Measurements from ENCODE around the gene PDE6B. TPM values are rescaled to one million over a fixed set of nuclear protein-coding genes. Genes with fewer than 3 reads are reported as not detected.

Gene PDE6B
- total RNA-seq, 4 donors from 2014 or later: 0.98 to 1.3 TPM; not detected in 2

DNA sequence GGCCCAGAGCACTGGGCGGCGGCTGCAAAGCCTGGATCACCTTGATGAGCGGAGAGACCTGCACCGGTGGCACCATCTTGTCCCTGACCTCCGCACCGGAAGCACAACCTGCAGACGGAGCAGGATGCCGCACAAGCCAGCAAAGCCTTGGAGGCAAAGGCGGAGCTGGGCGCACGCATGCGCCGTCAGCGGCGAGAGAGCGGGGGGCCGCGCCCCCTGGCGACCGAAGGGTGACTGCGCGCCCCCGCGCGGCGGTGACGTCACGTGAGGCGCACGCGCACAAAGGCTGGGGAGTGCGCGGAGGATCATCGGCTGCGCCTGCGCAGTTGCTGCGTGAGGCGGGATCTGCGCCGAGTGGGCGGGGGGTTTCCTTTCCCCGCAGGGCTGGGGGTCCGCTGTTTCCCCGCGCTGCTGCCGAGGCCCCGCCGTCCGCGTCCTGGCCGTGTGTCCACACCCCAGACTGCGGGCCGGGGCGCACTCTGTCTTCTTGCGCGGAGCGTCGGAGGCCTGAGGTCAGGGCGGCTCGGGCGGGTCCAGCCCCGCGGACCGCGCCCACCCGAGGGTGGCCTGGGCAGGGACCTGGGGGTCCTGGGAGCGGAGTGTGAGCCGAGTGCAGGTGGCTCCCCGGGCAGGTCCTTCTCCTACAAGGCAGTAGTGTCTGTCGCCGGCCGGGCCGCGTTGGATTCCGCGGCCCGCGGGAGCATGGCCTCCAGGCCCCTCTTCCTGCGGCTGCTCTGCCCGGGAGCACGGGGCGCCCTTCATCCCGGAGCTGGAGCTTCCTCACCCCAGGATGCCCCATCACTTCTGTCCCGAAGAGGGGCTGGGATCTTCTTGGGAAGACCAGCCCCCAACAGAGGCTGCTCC, 49.0 kb downstream of the PDE6B start, which contains the start of the genes ATP5ME and MYL5:
Gene ATP5ME, minus strand, starts transcription at position 105 of the 864 bp plus-strand sequence. Its CDS starts 29 bp downstream, at position 76.
Gene MYL5, plus strand, starts transcription at position 371 of the 864 bp plus-strand sequence. CDS start 3,485 bp downstream, outside the sequence.
- H3K36me3 ChIP-seq: peaks cover 6 to 29% (median 11%) of the 10 kb centered on the region in 3 donors
- peaks cover 0 to 25% (median 16%) of the 10 kb centered on the region in 4 donors for H3K4me1 ChIP-seq
- H3K27me3 ChIP-seq: no peaks in the 10 kb centered on the region
- peak; percentile 71 to 90 for TF ChIP-seq POLR2A (IDR thresholded peaks at IDR 0.05)
- TF ChIP-seq, protein P1, sequence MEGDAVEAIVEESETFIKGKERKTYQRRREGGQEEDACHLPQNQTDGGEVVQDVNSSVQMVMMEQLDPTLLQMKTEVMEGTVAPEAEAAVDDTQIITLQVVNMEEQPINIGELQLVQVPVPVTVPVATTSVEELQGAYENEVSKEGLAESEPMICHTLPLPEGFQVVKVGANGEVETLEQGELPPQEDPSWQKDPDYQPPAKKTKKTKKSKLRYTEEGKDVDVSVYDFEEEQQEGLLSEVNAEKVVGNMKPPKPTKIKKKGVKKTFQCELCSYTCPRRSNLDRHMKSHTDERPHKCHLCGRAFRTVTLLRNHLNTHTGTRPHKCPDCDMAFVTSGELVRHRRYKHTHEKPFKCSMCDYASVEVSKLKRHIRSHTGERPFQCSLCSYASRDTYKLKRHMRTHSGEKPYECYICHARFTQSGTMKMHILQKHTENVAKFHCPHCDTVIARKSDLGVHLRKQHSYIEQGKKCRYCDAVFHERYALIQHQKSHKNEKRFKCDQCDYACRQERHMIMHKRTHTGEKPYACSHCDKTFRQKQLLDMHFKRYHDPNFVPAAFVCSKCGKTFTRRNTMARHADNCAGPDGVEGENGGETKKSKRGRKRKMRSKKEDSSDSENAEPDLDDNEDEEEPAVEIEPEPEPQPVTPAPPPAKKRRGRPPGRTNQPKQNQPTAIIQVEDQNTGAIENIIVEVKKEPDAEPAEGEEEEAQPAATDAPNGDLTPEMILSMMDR (IDR thresholded peaks at IDR 0.05): peak; percentile 86 to 99 (median 97)
- TF ChIP-seq EP300 (IDR thresholded peaks at IDR 0.05): peak; percentile 71 to 93
- peak within 1 kb of the TSS; percentile 77 to 94 (median 82) for H3K4me3 ChIP-seq
- no peaks in the 10 kb centered on the region for H3K9me3 ChIP-seq
- 0% methylated on average over 14 to 48 of the region's 84 CpGs for whole genome bisulfite sequencing, 2 donors
- DNase-seq (ENCODE audit: low spot score in 2 of 2): peak; percentile 93 to 94
- H3K27ac ChIP-seq: peak within 1 kb of the TSS; percentile 95 to 98 (median 96)

DNA sequence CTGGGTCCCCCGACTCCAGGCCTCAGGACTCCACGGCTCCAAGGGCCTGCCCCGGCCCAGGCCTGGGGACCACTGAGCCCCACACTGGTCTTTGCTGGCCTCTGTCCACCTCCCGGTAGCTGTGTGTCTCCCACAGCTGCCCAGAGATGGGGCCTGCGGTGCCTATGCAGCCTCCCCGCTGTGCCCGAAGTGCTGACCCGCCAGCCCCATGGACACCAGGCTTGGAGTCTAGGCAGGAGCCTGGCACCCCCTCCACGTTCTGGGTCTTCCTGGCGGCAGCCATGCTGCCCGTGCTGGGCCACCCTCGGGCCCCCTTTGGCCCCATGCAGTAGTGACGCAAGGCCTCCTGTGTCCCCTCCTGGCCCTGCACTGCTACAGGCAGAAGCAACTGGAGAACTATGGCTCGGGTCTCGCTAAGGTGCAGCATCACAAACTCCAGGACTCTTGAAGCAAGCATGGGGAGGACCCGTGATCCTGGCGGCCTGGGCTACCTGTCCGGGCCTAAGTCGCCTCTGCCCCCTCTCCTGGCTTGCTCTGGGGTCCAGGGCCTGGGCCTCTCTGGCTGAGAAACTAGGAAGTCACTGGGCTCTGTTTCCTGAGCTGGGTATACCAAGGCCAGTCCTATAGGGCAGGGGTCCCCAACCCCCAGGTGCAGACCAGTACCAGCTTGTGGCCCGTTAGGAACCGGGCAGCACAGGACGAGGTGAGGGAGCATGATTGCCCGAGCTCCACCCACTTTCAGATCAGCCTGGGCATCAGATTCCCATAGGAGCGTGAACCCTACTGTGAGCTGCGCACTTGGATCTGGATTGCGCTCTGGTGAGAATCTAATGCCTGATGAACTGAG, 49.9 kb downstream of the PDE6B start:
- peak overlapping the region; percentile 95 to 98 (median 96) for H3K27ac ChIP-seq
- TF ChIP-seq EP300 (IDR thresholded peaks at IDR 0.05) (no peak), POLR2A (IDR thresholded peaks at IDR 0.05) (no peak)
- TF ChIP-seq, protein P1 (IDR thresholded peaks at IDR 0.05): no peak
- H3K4me3 ChIP-seq: peak overlapping the region; percentile 77 to 94 (median 82)
- H3K9me3 ChIP-seq: no peaks in the 10 kb centered on the region
- no peaks in the 10 kb centered on the region for H3K27me3 ChIP-seq
- H3K4me1 ChIP-seq: peaks cover 0 to 27% (median 18%) of the 10 kb centered on the region in 4 donors
- DNase-seq (ENCODE audit: low spot score in 2 of 2): no peak
- peaks cover 6 to 28% (median 11%) of the 10 kb centered on the region in 3 donors for H3K36me3 ChIP-seq
- 48 to 77% methylated on average over 14 to 22 of the region's 26 CpGs for WGBS, 2 donors

DNA sequence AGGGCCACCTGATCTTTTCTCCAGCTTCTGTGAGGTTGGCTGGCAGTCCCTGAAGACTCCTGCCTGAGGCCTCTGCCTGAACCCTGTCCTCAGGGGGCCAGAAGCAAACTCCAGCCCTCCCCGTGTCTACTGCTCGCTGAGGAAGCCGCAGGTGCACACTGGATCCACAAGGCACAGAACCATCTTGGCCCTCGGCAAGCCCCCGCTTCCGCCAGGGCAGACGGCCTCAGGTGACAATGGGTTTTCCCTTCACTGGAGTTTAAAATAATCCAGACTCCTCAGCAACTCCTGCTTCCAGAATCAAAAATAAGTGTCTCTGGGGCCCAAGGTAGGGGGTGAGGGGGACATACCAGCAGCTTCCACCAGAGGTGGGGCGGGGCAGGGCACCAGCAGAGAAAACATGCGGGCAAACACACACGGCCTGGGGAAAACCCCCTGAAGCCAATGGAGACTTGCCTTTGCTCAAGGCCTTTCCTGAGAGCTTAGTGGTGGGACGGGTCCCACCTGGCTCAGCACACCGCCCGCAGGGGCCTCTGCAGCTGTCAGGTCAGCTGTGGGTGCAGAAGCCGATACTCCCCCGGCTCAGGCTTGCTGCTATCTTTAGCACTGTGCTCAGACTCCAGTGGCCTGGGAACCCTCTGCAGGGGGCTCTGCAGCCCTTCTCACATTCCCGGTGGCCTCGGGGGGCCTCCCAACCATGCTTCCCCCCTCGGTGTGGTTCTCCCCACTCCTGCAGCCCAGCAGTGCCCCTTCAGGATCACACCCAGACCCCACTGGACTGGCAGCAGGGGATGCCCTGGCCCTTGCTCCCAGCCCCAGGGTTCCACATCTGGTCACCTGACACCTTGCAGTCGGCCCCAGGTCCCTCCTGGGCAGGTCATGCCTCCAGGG, 50.9 kb downstream of the PDE6B start:
- TF ChIP-seq, protein P1 (IDR thresholded peaks at IDR 0.05): no peak
- TF ChIP-seq POLR2A (IDR thresholded peaks at IDR 0.05) (no peak), EP300 (IDR thresholded peaks at IDR 0.05) (no peak)
- Histone ChIP-seq H3K4me1 (peaks cover 0 to 37% (median 25%) of the 10 kb centered on the region in 4 donors), H3K4me3 (no peak overlapping the region), H3K27me3 (no peaks in the 10 kb centered on the region), H3K27ac (peak overlapping the region in 1 of 4 donors; percentile 96), H3K36me3 (peaks cover 4 to 18% (median 11%) of the 10 kb centered on the region in 3 donors), H3K9me3 (no peaks in the 10 kb centered on the region)
- no peak for DNase-seq (ENCODE audit: low spot score in 2 of 2)
- WGBS, 2 donors: 73 to 80% methylated on average over 8 to 19 of the region's 19 CpGs

DNA sequence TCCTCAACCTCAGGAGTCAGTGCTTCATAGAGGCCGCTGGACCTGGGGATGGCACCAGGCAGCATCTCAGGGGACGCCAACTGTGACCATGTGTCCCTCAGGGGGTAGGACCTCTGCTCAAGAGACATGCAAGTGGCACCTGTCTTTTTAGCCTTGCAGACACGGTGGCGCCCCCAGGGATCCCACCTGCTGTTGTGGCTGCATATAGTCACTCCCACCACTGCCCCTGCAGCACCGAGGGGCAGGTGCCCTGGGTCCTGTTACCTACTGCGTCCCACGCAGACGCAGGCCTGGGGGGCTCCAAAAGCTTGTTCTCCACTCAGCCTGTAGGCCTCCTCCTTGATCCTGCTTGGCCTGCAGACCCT, 51.5 kb downstream of the PDE6B start:
- Histone ChIP-seq H3K27me3 (no peaks in the 10 kb centered on the region), H3K27ac (no peak overlapping the region), H3K4me3 (no peak overlapping the region), H3K9me3 (no peaks in the 10 kb centered on the region), H3K4me1 (peaks cover 0 to 41% (median 26%) of the 10 kb centered on the region in 4 donors), H3K36me3 (peaks cover under 1 to 12% (median 6%) of the 10 kb centered on the region in 3 donors)
- no peak for DNase-seq (ENCODE audit: low spot score in 2 of 2)
- WGBS, 2 donors: 72 to 78% methylated on average over 3 to 6 of the region's 8 CpGs
- TF ChIP-seq EP300 (IDR thresholded peaks at IDR 0.05): no peak
- TF ChIP-seq, protein P1 (IDR thresholded peaks at IDR 0.05): no peak
- no peak for TF ChIP-seq POLR2A (IDR thresholded peaks at IDR 0.05)
